CD4-positive, alpha-beta T cell treated with Interleukin-1 beta for 1 hour (primary cell): ENCODE data around the gene STRN.
"Not testable (repeated sequence)": the region's sequence is repeated elsewhere in the genome, so short reads cannot be mapped to it uniquely, and the experiment has no call there.

Source experiments
- DNase-seq, 2 donors: peaks; one replicate each; pipeline ENCODE4 v3.0.0-alpha.2; 2020 to 2022

STRN gene

DNA sequence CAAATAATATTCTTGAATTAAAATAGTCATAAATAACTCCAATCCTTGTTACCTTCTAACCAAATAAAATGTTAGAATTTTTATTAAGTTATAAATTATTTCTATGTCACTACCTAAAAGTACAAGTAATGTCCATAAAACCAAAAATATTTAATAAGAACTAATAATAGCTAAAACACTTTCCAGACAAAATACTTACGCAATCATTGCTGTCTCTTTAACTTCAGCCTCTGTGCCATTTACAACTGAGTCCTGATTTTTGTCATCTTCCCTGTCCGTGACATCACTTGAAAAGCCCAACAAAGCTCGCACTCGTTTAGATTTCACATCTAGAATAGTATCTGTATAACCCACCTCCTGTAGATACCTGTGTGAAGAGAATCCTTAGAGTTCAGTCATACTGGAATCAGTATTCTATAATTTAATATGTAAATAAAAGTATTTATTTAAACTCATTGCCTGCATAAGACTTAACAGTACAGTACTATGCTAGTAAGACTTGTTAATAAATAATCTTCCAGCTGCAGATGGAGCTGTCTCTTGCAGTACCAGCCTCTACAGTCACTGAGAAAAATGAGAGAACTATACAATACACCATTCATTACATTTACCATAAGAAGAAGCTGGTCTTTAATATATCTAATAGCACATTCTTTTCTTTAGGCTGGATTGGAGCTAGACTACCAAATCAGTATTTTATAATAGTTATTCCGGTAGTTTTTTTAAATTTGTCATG is 63.8 kb downstream of the STRN start:
- DNase-seq, result no peak

- DNase-seq, result no peak
Measured at GRCh38 chr2:36892805-36893204, 73.5 kb downstream of the STRN start.

DNA sequence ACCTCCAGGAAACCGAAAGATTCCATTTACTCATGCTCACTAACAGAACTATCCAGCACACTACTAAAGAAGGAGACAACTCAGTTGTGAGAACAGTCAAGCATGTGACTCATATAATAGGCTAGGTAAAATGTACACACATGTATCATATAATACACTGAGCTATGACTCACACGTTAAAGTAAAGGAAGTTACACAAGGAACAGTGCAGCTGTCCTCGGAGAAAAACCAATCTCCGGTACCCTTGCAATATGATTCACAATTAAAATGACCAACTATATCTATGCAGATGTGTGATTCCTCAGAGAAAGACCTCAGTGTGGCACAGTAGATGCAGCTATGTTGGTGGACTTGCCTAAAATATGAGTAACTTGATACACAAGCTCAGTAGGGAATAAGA is 76.5 kb downstream of the STRN start:
- peak in 1 of 2 donors; percentile 1 for DNase-seq

- not testable (repeated sequence) for DNase-seq
Measured at GRCh38 chr2:36887095-36887494, 79.2 kb downstream of the STRN start.

DNA sequence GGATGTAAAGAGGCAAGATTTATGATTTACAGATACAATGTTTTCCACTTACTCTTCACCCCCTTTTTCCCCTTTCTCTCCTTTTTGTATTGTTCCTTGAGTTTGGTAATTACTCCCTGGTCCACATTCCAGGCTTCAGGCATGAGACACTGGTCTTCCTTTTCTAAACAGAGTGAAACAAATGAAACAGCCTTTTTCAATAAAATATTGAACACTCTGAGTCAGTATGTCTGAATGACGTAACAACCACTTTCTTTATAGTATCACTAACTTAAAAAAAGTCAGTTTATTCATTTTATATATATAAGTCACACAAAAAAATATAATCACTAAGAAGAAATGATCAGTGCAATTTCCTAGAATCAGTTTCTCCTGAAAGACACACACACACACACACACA is 79.7 kb downstream of the STRN start:
- DNase-seq, result no peak

DNA sequence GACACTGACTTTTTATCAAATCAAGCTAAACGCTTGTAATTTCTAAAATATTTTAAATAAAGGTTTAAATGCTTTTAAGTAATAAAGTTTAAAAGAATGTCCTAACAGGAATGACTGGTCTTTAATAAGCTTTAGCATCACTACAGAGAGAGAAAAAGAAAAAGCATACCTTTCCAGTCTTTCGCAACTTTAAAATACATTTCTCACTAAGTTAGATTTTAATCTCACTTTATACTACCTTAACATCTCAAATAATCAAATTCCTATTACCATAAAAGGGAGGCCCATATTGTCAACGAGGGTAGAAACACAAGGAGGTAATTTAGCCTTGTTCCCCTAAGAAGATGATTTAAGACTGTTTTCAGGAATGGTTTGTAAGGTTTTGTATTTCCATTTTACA is 80.7 kb downstream of the STRN start:
- DNase-seq, result no peak

- no peak for DNase-seq
Measured at GRCh38 chr2:36882532-36882931, 83.8 kb downstream of the STRN start.

DNA sequence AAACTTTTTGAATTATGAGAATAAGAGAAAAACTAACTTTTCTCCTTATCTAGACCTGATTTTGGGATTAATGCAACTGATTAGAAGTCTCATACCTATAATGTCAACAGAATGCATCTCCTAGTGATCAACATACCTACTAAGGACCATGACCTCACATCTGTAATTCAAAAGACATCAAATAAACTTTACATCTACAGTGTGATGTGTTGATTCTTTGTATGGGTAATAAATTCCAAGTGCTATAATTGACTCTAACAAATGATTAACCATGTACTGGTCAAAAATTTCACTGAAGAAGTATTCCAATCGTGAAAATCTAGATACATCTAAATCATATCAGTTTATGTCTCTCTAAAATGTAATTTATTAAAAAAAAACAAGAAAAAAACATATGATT is 84.5 kb downstream of the STRN start:
- DNase-seq, result no peak

GRCh38 chr2:36878429-36878828 is 87.9 kb downstream of the STRN start:
- DNase-seq, result no peak

GRCh38 chr2:36871068-36871707 is 95.1 kb downstream of the STRN start:
- no peak for DNase-seq

DNA sequence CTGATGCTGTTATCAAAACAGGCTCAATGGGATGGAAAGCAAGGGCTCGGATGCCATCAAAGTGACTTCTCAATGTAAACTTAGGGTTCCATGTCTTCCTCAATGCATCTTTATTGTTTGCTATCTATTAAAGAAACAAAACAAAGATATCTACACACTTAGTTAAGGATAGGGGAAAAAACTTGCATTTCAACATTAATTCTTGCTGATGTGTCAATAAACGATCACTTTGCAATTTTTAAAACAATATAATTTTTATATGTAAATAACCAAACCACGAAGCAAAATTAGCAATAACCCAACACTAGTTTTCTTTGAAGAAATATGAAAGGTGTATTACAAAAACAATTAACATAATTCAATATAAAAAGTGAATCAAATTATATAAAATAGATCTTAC is 96.7 kb downstream of the STRN start:
- DNase-seq, result no peak

- no peak for DNase-seq
Measured at GRCh38 chr2:36861896-36862295, 104.4 kb downstream of the STRN start.

DNA sequence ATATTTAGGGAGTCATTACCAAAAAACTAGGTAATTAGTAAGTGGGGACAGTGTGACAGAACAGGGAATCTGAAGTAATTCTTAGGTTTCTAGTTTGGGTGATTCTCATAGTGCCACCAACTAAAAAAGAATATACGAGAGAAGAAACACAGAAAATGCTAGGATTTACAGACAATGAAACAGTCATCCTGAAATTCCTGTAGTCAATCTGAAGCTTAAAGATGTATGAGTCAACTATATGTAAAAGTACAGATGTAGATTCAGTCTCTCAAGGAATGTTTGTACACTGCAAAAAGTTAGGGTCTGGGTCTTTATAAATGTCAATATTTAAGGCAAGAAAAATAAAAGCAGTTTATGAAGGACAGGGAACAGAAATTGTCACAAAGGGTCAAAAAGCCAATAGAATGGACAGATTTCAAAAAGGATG is 107.0 kb downstream of the STRN start:
- DNase-seq, result no peak

DNA sequence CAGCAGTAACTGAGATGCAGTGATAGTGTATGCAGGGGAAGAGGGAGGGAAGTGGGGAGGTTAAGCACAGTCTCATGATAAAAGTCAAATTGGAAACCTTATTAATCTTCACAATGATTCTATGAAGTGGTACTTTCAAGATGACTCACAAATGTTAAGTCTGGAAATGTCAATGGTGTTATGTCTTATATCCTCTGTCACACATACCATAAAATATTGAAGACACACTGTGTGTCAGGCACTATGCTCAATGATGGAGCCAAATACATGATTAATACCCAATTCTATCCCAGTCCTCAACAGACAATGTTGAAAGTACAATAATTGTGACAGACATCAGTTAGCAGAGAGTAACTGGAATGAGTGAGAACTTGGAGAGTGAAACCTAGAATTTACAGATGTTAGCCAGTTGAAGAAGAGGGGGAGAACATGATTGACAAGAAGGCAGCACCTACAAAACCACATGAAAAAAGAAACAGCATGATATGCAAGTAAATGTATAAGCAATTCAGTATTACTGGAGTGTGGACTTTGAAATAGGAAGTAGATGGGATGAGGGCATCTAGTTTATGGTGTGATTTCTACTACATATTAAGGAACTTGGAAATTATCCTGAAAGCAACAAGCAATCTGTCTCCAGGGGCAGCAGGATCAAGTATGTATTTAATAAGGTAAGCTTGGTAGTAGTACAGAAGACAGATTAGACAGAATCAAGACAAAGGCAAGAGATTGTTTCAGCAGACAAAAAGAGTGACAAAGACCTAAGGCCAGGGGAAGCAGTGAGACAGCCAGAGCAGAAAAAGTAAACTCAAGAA is 107.6 kb downstream of the STRN start:
- DNase-seq, result no peak

- DNase-seq, result no peak
Measured at GRCh38 chr2:36857713-36858112, 108.6 kb downstream of the STRN start.

DNA sequence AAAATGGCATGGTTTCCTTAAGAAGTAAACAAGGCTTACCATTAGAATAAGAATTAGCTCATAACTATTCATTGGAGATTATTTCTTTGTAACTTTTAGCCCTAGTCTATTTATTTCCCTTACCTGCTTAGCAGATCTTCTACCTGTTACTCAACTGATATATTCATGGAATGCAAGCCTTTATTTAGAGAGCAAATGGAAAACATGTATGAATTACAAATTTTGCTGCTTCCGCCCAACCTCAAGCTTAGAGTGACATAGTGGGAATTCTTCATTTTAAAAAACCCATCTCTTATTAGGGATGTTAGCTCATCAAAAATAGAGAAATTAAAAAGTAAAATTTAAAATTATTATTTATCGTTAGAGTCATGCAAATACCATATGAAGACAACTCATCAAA is 110.9 kb downstream of the STRN start:
- no peak for DNase-seq

GRCh38 chr2:36854241-36854640 is 112.1 kb downstream of the STRN start:
- no peak for DNase-seq

- no peak for DNase-seq
Measured at GRCh38 chr2:36849265-36849664, 117.1 kb downstream of the STRN start.

- DNase-seq, result no peak
Measured at GRCh38 chr2:36843838-36844237, 122.5 kb downstream of the STRN start.

- no peak for DNase-seq
Measured at GRCh38 chr2:36839976-36840617, 126.2 kb downstream of the STRN start.

GRCh38 chr2:36834731-36835524 is 131.4 kb downstream of the STRN start:
- peak in 1 of 2 donors; percentile 14 for DNase-seq

- no peak for DNase-seq
Measured at GRCh38 chr2:36834203-36834602, 132.1 kb downstream of the STRN start.

- DNase-seq, result no peak
Measured at GRCh38 chr2:36831185-36831584, 135.2 kb downstream of the STRN start.
